Activated naive CD4-positive, alpha-beta T cell treated with anti-CD3 and anti-CD28 coated beads for 36 hours (primary cell): ENCODE data around the gene NCKAP5. TPM values are rescaled to one million over a fixed set of nuclear protein-coding genes. Genes with fewer than 3 reads are reported as not detected.

Experiments
- CTCF ChIA-PET: fragments of 350-600 bp; sonication (Branson Sonifier 250); formaldehyde crosslinking; loops from one replicate; lab custom pipeline; 2021; ENCODE audit warnings: antibody characterized with exemption; lab: Charles Lee
- DNase-seq: peaks from one replicate; pipeline ENCODE4 v3.0.0-alpha.2; 2020
- H3K27ac Mint-ChIP-seq: one replicate; pipeline ENCODE4 v1.8.0; 2021; ENCODE audit warnings: mild to moderate bottlenecking, mixed read lengths
- H3K27me3 Mint-ChIP-seq: one replicate; pipeline ENCODE4 v1.8.0; 2021; ENCODE audit warnings: low read depth, mixed read lengths
- H3K36me3 Mint-ChIP-seq: one replicate; pipeline ENCODE4 v1.8.0; 2021; ENCODE audit warnings: low read depth, mixed read lengths
- H3K4me1 Mint-ChIP-seq: one replicate; pipeline ENCODE4 v1.8.0; 2021; ENCODE audit warnings: low read depth, mixed read lengths
- H3K4me3 Mint-ChIP-seq: one replicate; pipeline ENCODE4 v1.8.0; 2021; ENCODE audit warnings: mild to moderate bottlenecking, moderate library complexity, mixed read lengths
- H3K9me3 Mint-ChIP-seq: one replicate; pipeline ENCODE4 v1.8.0; 2021; ENCODE audit warnings: mixed read lengths
- intact Hi-C: fragments of 100-400 bp; cut with micrococcal nuclease; formaldehyde crosslinking; loops from one replicate; pipeline ENCODE4 v1.15.1; 2023
- total RNA-seq, 2 experiments: library from RNA; stranded (reverse); gene quantifications; one replicate each; pipeline ENCODE4 v1.2.3, GENCODE V29; 2021

Gene NCKAP5
- total RNA-seq, 2 experiments from 2014 or later = not detected

- CTCF ChIA-PET = no interaction called here
- no peaks in the 10 kb centered on the region for H3K36me3 Mint-ChIP-seq
- H3K27me3 Mint-ChIP-seq = no peaks in the 10 kb centered on the region
Observed at GRCh38 chr2:132733094-132733493, 835.2 kb downstream of the NCKAP5 start.

DNA sequence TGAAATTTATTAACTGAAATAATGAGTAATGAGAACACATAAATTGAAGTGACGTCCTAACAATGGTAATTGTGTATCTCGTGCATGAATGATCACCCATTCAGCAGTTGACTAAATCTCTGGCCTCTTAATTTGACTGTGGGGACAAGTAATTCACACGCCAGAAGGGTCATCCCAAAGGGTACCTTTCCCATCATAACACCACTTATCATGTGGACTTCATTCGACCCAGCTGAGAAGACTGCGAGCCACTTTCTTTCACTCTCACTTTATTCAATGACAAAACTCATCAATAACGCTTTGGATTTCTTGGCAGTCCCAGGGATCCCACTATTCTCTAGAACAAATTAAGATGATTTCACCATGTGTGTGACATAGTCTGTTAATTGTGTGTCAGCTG is 835.6 kb downstream of the NCKAP5 start:
- no peak for DNase-seq
- Mint-ChIP-seq H3K27ac (no peak overlapping the region), H3K27me3 (no peaks in the 10 kb centered on the region), H3K4me1 (no peaks in the 10 kb centered on the region), H3K9me3 (peaks cover 8% of the 10 kb centered on the region), H3K4me3 (no peak overlapping the region), H3K36me3 (no peaks in the 10 kb centered on the region)
- intact Hi-C loops = no loop called here
- CTCF ChIA-PET = no interaction called here

More at GRCh38 chr2:132733094-132733493, 835.2 kb downstream of the NCKAP5 start:
- Mint-ChIP-seq H3K27ac (no peak overlapping the region), H3K9me3 (peaks cover 8% of the 10 kb centered on the region), H3K4me3 (no peak overlapping the region), H3K4me1 (no peaks in the 10 kb centered on the region)
- intact Hi-C loops = no loop called here
- DNase-seq = no peak

- H3K4me1 Mint-ChIP-seq = no peaks in the 10 kb centered on the region
- H3K27ac Mint-ChIP-seq = no peak overlapping the region
- CTCF ChIA-PET = no interaction called here
- H3K4me3 Mint-ChIP-seq = no peak overlapping the region
- intact Hi-C loops = no loop called here
- H3K27me3 Mint-ChIP-seq = no peaks in the 10 kb centered on the region
- no peak for DNase-seq
- H3K36me3 Mint-ChIP-seq = no peaks in the 10 kb centered on the region
- H3K9me3 Mint-ChIP-seq = peaks cover 8% of the 10 kb centered on the region
Observed at GRCh38 chr2:132731441-132731840, 836.8 kb downstream of the NCKAP5 start.

- no peaks in the 10 kb centered on the region for H3K27me3 Mint-ChIP-seq
- no peak overlapping the region for H3K4me3 Mint-ChIP-seq
- no peaks in the 10 kb centered on the region for H3K4me1 Mint-ChIP-seq
- no peak for DNase-seq
- CTCF ChIA-PET = no interaction called here
- H3K36me3 Mint-ChIP-seq = no peaks in the 10 kb centered on the region
- intact Hi-C loops = no loop called here
- H3K27ac Mint-ChIP-seq = no peak overlapping the region
- H3K9me3 Mint-ChIP-seq = peaks cover 8% of the 10 kb centered on the region
Observed at GRCh38 chr2:132730611-132731010, 837.7 kb downstream of the NCKAP5 start.

DNA sequence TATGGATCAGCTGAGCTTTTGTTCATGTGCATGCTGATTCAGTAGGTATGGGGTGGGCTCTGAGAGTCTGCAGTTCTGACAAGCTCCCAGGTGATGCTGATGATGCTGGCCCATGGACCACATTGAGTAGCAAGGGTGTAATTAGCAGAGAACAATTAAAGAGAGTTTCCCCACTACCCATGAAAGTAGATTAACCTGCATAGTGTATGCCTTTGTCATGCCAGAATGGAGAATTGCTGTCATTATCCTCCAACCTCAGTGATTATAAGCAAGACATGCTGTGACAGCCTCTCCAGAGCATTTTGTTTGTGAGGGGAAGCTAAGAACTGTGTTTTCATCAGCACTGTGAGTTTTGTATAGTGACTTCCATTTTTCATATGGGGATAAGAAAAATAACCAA is 838.7 kb downstream of the NCKAP5 start:
- Mint-ChIP-seq H3K9me3 (peaks cover 7% of the 10 kb centered on the region), H3K4me3 (no peak overlapping the region), H3K27ac (no peak overlapping the region), H3K36me3 (no peaks in the 10 kb centered on the region), H3K27me3 (no peaks in the 10 kb centered on the region), H3K4me1 (no peaks in the 10 kb centered on the region)
- CTCF ChIA-PET = no interaction called here
- intact Hi-C loops = no loop called here
- DNase-seq = no peak

GRCh38 chr2:132726155-132726554 is 842.1 kb downstream of the NCKAP5 start:
- no peak for DNase-seq
- CTCF ChIA-PET = no interaction called here
- Mint-ChIP-seq H3K27ac (no peak overlapping the region), H3K27me3 (no peaks in the 10 kb centered on the region), H3K4me1 (no peaks in the 10 kb centered on the region), H3K36me3 (no peaks in the 10 kb centered on the region), H3K9me3 (no peaks in the 10 kb centered on the region), H3K4me3 (no peak overlapping the region)
- intact Hi-C loops = no loop called here

GRCh38 chr2:132725748-132726147 is 842.5 kb downstream of the NCKAP5 start:
- Mint-ChIP-seq H3K27ac (no peak overlapping the region), H3K36me3 (no peaks in the 10 kb centered on the region), H3K4me3 (no peak overlapping the region), H3K9me3 (no peaks in the 10 kb centered on the region), H3K27me3 (no peaks in the 10 kb centered on the region), H3K4me1 (no peaks in the 10 kb centered on the region)
- intact Hi-C loops = no loop called here
- CTCF ChIA-PET = no interaction called here
- no peak for DNase-seq

- CTCF ChIA-PET = no interaction called here
- no peak overlapping the region for H3K4me3 Mint-ChIP-seq
- DNase-seq = no peak
- H3K4me1 Mint-ChIP-seq = no peaks in the 10 kb centered on the region
- H3K27ac Mint-ChIP-seq = no peak overlapping the region
- H3K36me3 Mint-ChIP-seq = no peaks in the 10 kb centered on the region
- H3K27me3 Mint-ChIP-seq = no peaks in the 10 kb centered on the region
- intact Hi-C loops = no loop called here
- H3K9me3 Mint-ChIP-seq = no peaks in the 10 kb centered on the region
Observed at GRCh38 chr2:132725148-132725547, 843.1 kb downstream of the NCKAP5 start.

- intact Hi-C loops = no loop called here
- Mint-ChIP-seq H3K36me3 (no peaks in the 10 kb centered on the region), H3K4me1 (no peaks in the 10 kb centered on the region), H3K27me3 (no peaks in the 10 kb centered on the region), H3K4me3 (no peak overlapping the region), H3K9me3 (no peaks in the 10 kb centered on the region), H3K27ac (no peak overlapping the region)
- CTCF ChIA-PET = no interaction called here
- no peak for DNase-seq
Observed at GRCh38 chr2:132721938-132722337, 846.3 kb downstream of the NCKAP5 start.

GRCh38 chr2:132720393-132720792 is 847.9 kb downstream of the NCKAP5 start:
- intact Hi-C loops = no loop called here
- H3K36me3 Mint-ChIP-seq = no peaks in the 10 kb centered on the region
- DNase-seq = no peak
- no peak overlapping the region for H3K27ac Mint-ChIP-seq
- H3K4me3 Mint-ChIP-seq = no peak overlapping the region
- no peaks in the 10 kb centered on the region for H3K27me3 Mint-ChIP-seq
- CTCF ChIA-PET = no interaction called here
- no peaks in the 10 kb centered on the region for H3K9me3 Mint-ChIP-seq
- no peaks in the 10 kb centered on the region for H3K4me1 Mint-ChIP-seq

- CTCF ChIA-PET = no interaction called here
- DNase-seq = no peak
- no peaks in the 10 kb centered on the region for H3K27me3 Mint-ChIP-seq
- no peaks in the 10 kb centered on the region for H3K36me3 Mint-ChIP-seq
- no peak overlapping the region for H3K4me3 Mint-ChIP-seq
- intact Hi-C loops = no loop called here
- no peaks in the 10 kb centered on the region for H3K4me1 Mint-ChIP-seq
- no peaks in the 10 kb centered on the region for H3K9me3 Mint-ChIP-seq
- H3K27ac Mint-ChIP-seq = no peak overlapping the region
Observed at GRCh38 chr2:132719480-132719879, 848.8 kb downstream of the NCKAP5 start.

DNA sequence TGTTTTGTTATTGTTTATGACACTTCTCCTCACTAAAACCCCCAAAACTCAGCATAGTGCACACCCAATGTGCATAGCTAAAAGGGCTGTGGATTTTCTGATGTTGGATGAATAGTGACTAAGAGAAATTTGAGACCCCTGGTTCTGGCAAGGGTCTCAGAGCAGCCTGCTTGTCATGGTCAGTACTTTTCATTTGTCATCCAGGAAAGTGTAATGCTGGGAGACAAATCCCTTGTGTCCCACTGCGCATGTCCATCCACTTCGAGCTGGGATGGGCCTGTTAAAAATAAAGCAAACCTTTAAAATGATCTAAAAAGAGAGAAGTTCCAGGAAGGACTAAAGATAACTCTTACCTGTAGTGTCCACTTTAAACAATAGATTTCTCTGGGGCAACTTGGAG is 851.3 kb downstream of the NCKAP5 start:
- H3K36me3 Mint-ChIP-seq = no peaks in the 10 kb centered on the region
- no peak overlapping the region for H3K4me3 Mint-ChIP-seq
- CTCF ChIA-PET = no interaction called here
- peaks cover 2% of the 10 kb centered on the region for H3K27me3 Mint-ChIP-seq
- intact Hi-C loops = no loop called here
- H3K27ac Mint-ChIP-seq = no peak overlapping the region
- H3K9me3 Mint-ChIP-seq = no peaks in the 10 kb centered on the region
- no peak for DNase-seq
- no peaks in the 10 kb centered on the region for H3K4me1 Mint-ChIP-seq

DNA sequence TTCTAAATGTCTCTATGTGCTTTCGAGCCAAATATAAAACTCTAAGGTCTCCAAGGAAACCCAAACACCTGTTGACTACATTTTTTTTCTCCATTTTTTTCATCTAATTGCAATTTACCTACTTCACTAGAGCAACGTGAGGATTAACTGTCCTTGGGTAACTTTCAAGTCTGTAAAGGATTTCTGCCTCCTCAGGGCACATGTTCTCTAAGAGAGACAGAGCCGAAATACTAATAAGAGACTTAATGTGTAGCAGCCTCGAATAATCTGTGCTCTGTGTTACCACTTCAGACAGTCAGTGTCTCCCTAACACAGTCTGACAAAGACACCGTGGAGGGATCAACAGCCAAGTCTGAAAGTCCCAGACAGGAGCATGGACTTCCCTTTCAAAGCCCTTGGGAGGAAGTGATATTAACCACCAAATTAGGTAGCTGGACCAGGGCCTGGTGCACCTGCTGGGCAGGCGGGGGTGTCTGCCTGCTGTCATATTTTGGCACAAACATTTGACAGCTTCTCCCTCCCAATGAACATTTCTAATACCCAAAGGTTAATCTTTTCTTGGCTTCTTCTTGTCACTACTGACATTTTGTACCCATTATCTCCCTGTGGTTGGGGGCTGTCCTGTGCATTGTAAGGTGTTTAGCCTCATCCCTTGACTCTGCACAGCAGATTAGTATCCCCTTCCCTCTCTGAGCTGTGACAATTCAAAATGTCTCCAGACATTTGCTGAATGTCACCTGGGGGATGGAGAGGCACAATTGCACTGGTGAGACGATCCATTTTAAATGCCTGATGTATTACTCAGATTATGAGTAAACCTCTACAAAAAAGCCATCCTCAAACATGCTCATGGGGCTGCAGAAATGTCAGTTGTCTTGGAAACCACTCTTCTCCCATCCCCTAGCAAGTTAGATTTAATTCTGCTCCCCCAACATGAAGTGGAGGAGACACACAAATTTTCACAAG is 852.6 kb downstream of the NCKAP5 start:
- DNase-seq = no peak
- H3K36me3 Mint-ChIP-seq = no peaks in the 10 kb centered on the region
- H3K27me3 Mint-ChIP-seq = peaks cover 2% of the 10 kb centered on the region
- no peaks in the 10 kb centered on the region for H3K9me3 Mint-ChIP-seq
- H3K4me3 Mint-ChIP-seq = no peak overlapping the region
- intact Hi-C loops = no loop called here
- CTCF ChIA-PET = no interaction called here
- no peaks in the 10 kb centered on the region for H3K4me1 Mint-ChIP-seq
- H3K27ac Mint-ChIP-seq = no peak overlapping the region
